ENCODE results near the gene CPNE7. TPM values are rescaled to one million over a fixed set of nuclear protein-coding genes. Genes with fewer than 3 reads are reported as not detected.

CPNE7 gene
- total and polyA plus RNA-seq, 2 of the 8 experiments (the other 6 are each of a cell fraction or from before 2014, with no cell fraction given), result 10.0 to 23.7 TPM

DNA sequence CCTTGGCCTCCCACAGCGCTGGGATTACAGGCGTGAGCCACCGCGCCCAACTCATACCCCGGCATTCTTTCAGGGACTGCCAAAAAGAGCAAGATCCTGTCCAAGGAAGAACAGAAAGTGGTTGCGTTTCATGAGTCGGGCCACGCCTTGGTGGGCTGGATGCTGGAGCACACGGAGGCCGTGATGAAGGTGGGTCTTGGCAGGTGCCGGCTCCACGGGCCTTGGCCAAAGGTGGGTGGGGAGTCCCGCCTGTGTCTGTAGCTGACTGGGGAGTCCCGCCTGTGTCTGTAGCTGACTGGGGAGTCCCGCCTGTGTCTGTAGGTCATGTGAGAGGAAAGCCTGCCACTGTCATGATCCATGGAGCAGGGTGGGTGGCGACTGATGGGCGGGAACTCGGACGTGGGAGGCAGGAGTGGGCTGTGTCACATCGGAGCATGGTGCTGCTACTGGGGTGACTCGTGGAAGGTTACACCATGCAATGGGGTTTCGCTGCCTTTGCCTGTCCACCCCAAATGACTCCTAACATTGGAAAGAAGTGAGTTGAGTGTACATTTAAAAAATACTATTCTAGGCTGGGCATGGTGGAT, 25.0 kb upstream of the CPNE7 start:
- WGBS, 2 experiments (ENCODE audit: extremely low coverage in 1 of 2, insufficient coverage in 1 of 2, insufficient read length in 1 of 2, insufficient replicate concordance in 2 of 2, low coverage in 1 of 2, low lambda C conversion rate in 2 of 2, missing lambda C conversion rate in 1 of 2), result 94% methylated on average over 22 of the region's 22 CpGs; no CpG with 5 or more reads in 1 of the 2 experiments
- Histone ChIP-seq H4K91ac (replicated peaks; ENCODE audit: insufficient read length, low read length) (no peak overlapping the region), H3K23me2 (ENCODE audit: low read depth, low read length) (no peaks in the 10 kb centered on the region), H3K4ac (replicated peaks; ENCODE audit: insufficient read length, low read depth, low read length) (no peak overlapping the region), H2AK5ac (ENCODE audit: low read depth, low read length) (no peak overlapping the region), H3K4me3 (ENCODE audit: extremely low read depth in 1 of 4, insufficient read depth in 2 of 4, low read depth in 3 of 4, low read length in 4 of 4) (no peak overlapping the region), H3K23ac (ENCODE audit: insufficient read length) (no peak overlapping the region), H3K14ac (ENCODE audit: insufficient read length) (no peak overlapping the region), H3K27me3 (replicated peaks in 1 of 4; ENCODE audit: control insufficient read depth in 3 of 4, extremely low read depth in 1 of 4, insufficient read depth in 3 of 4, low read length in 3 of 4) (no peaks in the 10 kb centered on the region), H4K8ac (ENCODE audit: extremely low read depth, insufficient read depth, low read length) (no peak overlapping the region), H2BK15ac (ENCODE audit: low read length) (no peak overlapping the region), H3K27ac (ENCODE audit: low read depth, low read length) (no peak overlapping the region), H3K79me2 (ENCODE audit: control insufficient read depth in 1 of 2, insufficient read depth in 2 of 2, low read length in 2 of 2) (no peaks in the 10 kb centered on the region), H2AFZ (ENCODE audit: low read length) (no peak overlapping the region), H3K79me1 (ENCODE audit: low read depth, low read length) (no peaks in the 10 kb centered on the region; the same call in 1 of the 2 replicates), H2BK5ac (ENCODE audit: low read depth, low read length) (no peak overlapping the region), H3K4me2 (ENCODE audit: insufficient read depth in 1 of 2, low read depth in 2 of 2, low read length in 2 of 2) (no peak overlapping the region), H2BK12ac (ENCODE audit: low read depth, low read length) (no peak overlapping the region), H3K56ac (replicated peaks; ENCODE audit: insufficient read length, low read depth, low read length) (no peak overlapping the region), H3K9me3 (ENCODE audit: insufficient read depth in 2 of 2, low read depth in 1 of 2, low read length in 1 of 2) (no peaks in the 10 kb centered on the region), H4K20me1 (replicated peaks in 1 of 2; ENCODE audit: control insufficient read depth in 1 of 2, insufficient read depth in 2 of 2, low read length in 2 of 2) (peaks cover 0 to 12% of the 10 kb centered on the region in 2 experiments), H3K36me3 (ENCODE audit: control insufficient read depth in 2 of 4, insufficient read depth in 4 of 4, low read length in 3 of 4) (peaks cover 12 to 50% (median 40%) of the 10 kb centered on the region in 4 experiments), H3K4me1 (replicated peaks in 1 of 4; ENCODE audit: control insufficient read depth in 3 of 4, insufficient read depth in 4 of 4, low read length in 3 of 4) (no peaks in the 10 kb centered on the region), H3K9ac (replicated peaks in 1 of 4; ENCODE audit: extremely low read depth in 1 of 4, low read depth in 3 of 4, low read length in 3 of 4) (no peak overlapping the region), H4K5ac (ENCODE audit: insufficient read length, low read depth, low read length) (no peak overlapping the region), H2BK20ac (ENCODE audit: low read length) (no peak overlapping the region), H2BK120ac (replicated peaks; ENCODE audit: low read depth, low read length) (no peak overlapping the region), H3K18ac (ENCODE audit: extremely low read depth, low read length) (no peak overlapping the region)
- ChIA-PET CTCF (ENCODE audit: partially characterized antibody) (interaction anchor here (1.4 to 2.5 kb wide), 5 partner anchors 8 to 41 kb away, joined by 3 to 15 read pairs (median 7); no protein-coding TSS in a partner anchor), POLR2A (ENCODE audit: partially characterized antibody) (interaction anchor here (1.0 to 6.5 kb wide), 6 partner anchors 9 to 540 kb away, joined by 3 to 63 read pairs (median 6); no protein-coding TSS in a partner anchor)
- no peak for FAIRE-seq
- DNase-seq (ENCODE audit: low read depth in 1 of 2, low spot score in 2 of 2), result no peak
- TF ChIP-seq ZNF274 (IDR thresholded peaks at IDR 0.05; ENCODE audit: borderline replicate concordance, extremely low read depth, low read length), result no peak
- no peak for TF ChIP-seq JUND (IDR thresholded peaks at IDR 0.05; ENCODE audit: low read length)
- no peak for TF ChIP-seq CBX5 (IDR thresholded peaks at IDR 0.05; ENCODE audit: low read depth, low read length)
- TF ChIP-seq YY1 (IDR thresholded peaks at IDR 0.05; ENCODE audit: low read depth, low read length), result no peak
- TF ChIP-seq EP300 (IDR thresholded peaks at IDR 0.05; ENCODE audit: borderline replicate concordance in 1 of 2, low read depth in 2 of 2, low read length in 2 of 2), result no peak
- no peak for TF ChIP-seq ASH2L (IDR thresholded peaks at IDR 0.05; ENCODE audit: low read length)
- no peak for TF ChIP-seq BACH1 (IDR thresholded peaks at IDR 0.05; ENCODE audit: low read length)
- TF ChIP-seq ATF2 (IDR thresholded peaks at IDR 0.05; ENCODE audit: low read length), result no peak
- no peak for TF ChIP-seq SIX5 (IDR thresholded peaks at IDR 0.05; ENCODE audit: low read depth, low read length)
- TF ChIP-seq SP1 (IDR thresholded peaks at IDR 0.05; ENCODE audit: low read depth, low read length), result no peak
- TF ChIP-seq POLR2AphosphoS5 (IDR thresholded peaks at IDR 0.05; ENCODE audit: low read depth, low read length), result no peak
- TF ChIP-seq FOSL1 (IDR thresholded peaks at IDR 0.05; ENCODE audit: insufficient read depth, low read depth, low read length), result no peak
- no peak for TF ChIP-seq EGR1 (IDR thresholded peaks at IDR 0.05; ENCODE audit: borderline replicate concordance, low read depth, low read length)

Measured in H1 (cell line).